HEK293 (cell line): Measurements from ENCODE around the gene NPDC1.

Experiments used
- CTCF ChIA-PET: fragments of 350-600 bp; formaldehyde crosslinking; extraction: SDS; loops from one replicate; lab custom pipeline; 2021; ENCODE audit warnings: antibody characterized with exemption; lab: Yijun Ruan, JAX
- POLR2A ChIA-PET: fragments of 300-600 bp; formaldehyde crosslinking; extraction: SDS; loops from one replicate; lab custom pipeline; 2020; ENCODE audit warnings: antibody characterized with exemption, inconsistent platforms; lab: Yijun Ruan, JAX
- H3K27ac ChIP-seq: fragments of 200-500 bp; sonication (Bioruptor generic); 2 replicates; pipeline ENCODE4 v1.5.1; 2014; ENCODE audit warnings: low read depth, low read length, control low read depth, inconsistent platforms; ENCODE audit errors: extremely low read depth
- H3K36me3 ChIP-seq, 2 experiments: fragments of 200-500 bp in 1 of 2; sonication (Bioruptor generic) in 1 of 2; 1 replicate in 1 of 2; 2 replicates in 1 of 2; pipeline ENCODE4 v1.5.1; 2014 to 2017; ENCODE audit warnings: inconsistent platforms in 2 of 2, low read length in 2 of 2; ENCODE audit not compliant: control insufficient read depth in 2 of 2, insufficient read depth in 1 of 2
- H3K4me1 ChIP-seq: fragments of 200-500 bp; sonication (Bioruptor generic); 2 replicates; pipeline ENCODE4 v1.5.1; 2014; ENCODE audit warnings: mild to moderate bottlenecking, low read length, inconsistent platforms; ENCODE audit not compliant: control insufficient read depth, insufficient read depth
- H3K4me3 ChIP-seq: 2 replicates; pipeline ENCODE4 v1.5.1; 2011; ENCODE audit warnings: low read depth, mild to moderate bottlenecking, control low read depth, low read length, moderate library complexity
- H3K9me3 ChIP-seq: fragments of 200-500 bp; sonication (Bioruptor generic); 2 replicates; pipeline ENCODE4 v1.5.1; 2014; ENCODE audit warnings: low read depth, low read length, inconsistent platforms; ENCODE audit not compliant: control insufficient read depth, insufficient read depth
- KLF1 ChIP-seq: fragments of 450-650 bp; formaldehyde crosslinking; IDR thresholded peaks from 2 replicates; pipeline ENCODE4 v1.5.1; 2016; ENCODE audit warnings: missing biosample characterization, missing genetic modification characterization
- KLF8 ChIP-seq: fragments of 450-650 bp; formaldehyde crosslinking; IDR thresholded peaks from 2 replicates; pipeline ENCODE4 v1.5.1; 2016; ENCODE audit warnings: missing biosample characterization, missing genetic modification characterization
- SP2 ChIP-seq: fragments of 450-650 bp; formaldehyde crosslinking; IDR thresholded peaks from 2 replicates; pipeline ENCODE4 v1.5.1; 2016; ENCODE audit warnings: missing biosample characterization, missing genetic modification characterization
- YY1 ChIP-seq: fragments of 450-650 bp; formaldehyde crosslinking; IDR thresholded peaks from 2 replicates; pipeline ENCODE4 v1.5.1; 2018; ENCODE audit warnings: missing biosample characterization, missing genetic modification characterization
- ZBTB20 ChIP-seq: fragments of 450-650 bp; formaldehyde crosslinking; IDR thresholded peaks from 2 replicates; pipeline ENCODE4 v1.5.1; 2016; ENCODE audit warnings: missing biosample characterization, missing genetic modification characterization
- ZBTB8A ChIP-seq: fragments of 450-650 bp; formaldehyde crosslinking; IDR thresholded peaks from 2 replicates; pipeline ENCODE4 v1.5.1; 2016; ENCODE audit warnings: missing biosample characterization, missing genetic modification characterization
- ZFP37 ChIP-seq: fragments of 450-650 bp; formaldehyde crosslinking; IDR thresholded peaks from 2 replicates; pipeline ENCODE4 v1.5.1; 2016; ENCODE audit warnings: missing biosample characterization, missing genetic modification characterization
- ZFP69B ChIP-seq: fragments of 450-650 bp; formaldehyde crosslinking; IDR thresholded peaks from 2 replicates; pipeline ENCODE4 v1.5.1; 2016; ENCODE audit warnings: missing biosample characterization, missing genetic modification characterization
- ZNF133 ChIP-seq: fragments of 450-650 bp; formaldehyde crosslinking; IDR thresholded peaks from 2 replicates; pipeline ENCODE4 v1.5.1; 2016; ENCODE audit warnings: missing biosample characterization, missing genetic modification characterization
- ZNF239 ChIP-seq: fragments of 450-650 bp; formaldehyde crosslinking; IDR thresholded peaks from 2 replicates; pipeline ENCODE4 v1.5.1; 2016; ENCODE audit warnings: missing biosample characterization, missing genetic modification characterization
- ZNF24 ChIP-seq: fragments of 450-650 bp; formaldehyde crosslinking; IDR thresholded peaks from 2 replicates; pipeline ENCODE4 v1.5.1; 2016; ENCODE audit warnings: missing biosample characterization, missing genetic modification characterization
- ZNF501 ChIP-seq: fragments of 450-650 bp; formaldehyde crosslinking; IDR thresholded peaks from 2 replicates; pipeline ENCODE4 v1.5.1; 2016; ENCODE audit warnings: missing biosample characterization, missing genetic modification characterization
- ZNF600 ChIP-seq: fragments of 450-650 bp; formaldehyde crosslinking; IDR thresholded peaks from 2 replicates; pipeline ENCODE4 v1.5.1; 2016; ENCODE audit warnings: missing biosample characterization, missing genetic modification characterization
- ZNF776 ChIP-seq: fragments of 450-650 bp; formaldehyde crosslinking; IDR thresholded peaks from 2 replicates; pipeline ENCODE4 v1.5.0; 2017; ENCODE audit warnings: missing biosample characterization, missing genetic modification characterization, borderline replicate concordance
- TF ChIP-seq, protein P1 (sequence below): fragments of 450-650 bp; formaldehyde crosslinking; IDR thresholded peaks from 2 replicates; pipeline ENCODE4 v1.5.1; 2016; ENCODE audit warnings: missing biosample characterization, missing genetic modification characterization
- TF ChIP-seq, protein P2 (sequence below): fragments of 450-650 bp; formaldehyde crosslinking; optimal IDR thresholded peaks from 2 replicates; pipeline ENCODE3; 2016; ENCODE audit warnings: missing biosample characterization, mild to moderate bottlenecking, missing genetic modification characterization
- TF ChIP-seq, protein P3 (sequence below): fragments of 450-650 bp; formaldehyde crosslinking; IDR thresholded peaks from 2 replicates; pipeline ENCODE4 v1.5.1; 2016; ENCODE audit warnings: missing biosample characterization, missing genetic modification characterization
- TF ChIP-seq, protein P4 (sequence below): fragments of 450-650 bp; formaldehyde crosslinking; IDR thresholded peaks from 2 replicates; pipeline ENCODE4 v1.5.1; 2016; ENCODE audit warnings: missing biosample characterization, missing genetic modification characterization
- TF ChIP-seq, protein P5 (sequence below): fragments of 450-650 bp; formaldehyde crosslinking; conservative IDR thresholded peaks from 2 replicates; pipeline ENCODE4 v1.5.1; 2016; ENCODE audit warnings: low read depth, missing biosample characterization, missing genetic modification characterization

NPDC1 gene

DNA sequence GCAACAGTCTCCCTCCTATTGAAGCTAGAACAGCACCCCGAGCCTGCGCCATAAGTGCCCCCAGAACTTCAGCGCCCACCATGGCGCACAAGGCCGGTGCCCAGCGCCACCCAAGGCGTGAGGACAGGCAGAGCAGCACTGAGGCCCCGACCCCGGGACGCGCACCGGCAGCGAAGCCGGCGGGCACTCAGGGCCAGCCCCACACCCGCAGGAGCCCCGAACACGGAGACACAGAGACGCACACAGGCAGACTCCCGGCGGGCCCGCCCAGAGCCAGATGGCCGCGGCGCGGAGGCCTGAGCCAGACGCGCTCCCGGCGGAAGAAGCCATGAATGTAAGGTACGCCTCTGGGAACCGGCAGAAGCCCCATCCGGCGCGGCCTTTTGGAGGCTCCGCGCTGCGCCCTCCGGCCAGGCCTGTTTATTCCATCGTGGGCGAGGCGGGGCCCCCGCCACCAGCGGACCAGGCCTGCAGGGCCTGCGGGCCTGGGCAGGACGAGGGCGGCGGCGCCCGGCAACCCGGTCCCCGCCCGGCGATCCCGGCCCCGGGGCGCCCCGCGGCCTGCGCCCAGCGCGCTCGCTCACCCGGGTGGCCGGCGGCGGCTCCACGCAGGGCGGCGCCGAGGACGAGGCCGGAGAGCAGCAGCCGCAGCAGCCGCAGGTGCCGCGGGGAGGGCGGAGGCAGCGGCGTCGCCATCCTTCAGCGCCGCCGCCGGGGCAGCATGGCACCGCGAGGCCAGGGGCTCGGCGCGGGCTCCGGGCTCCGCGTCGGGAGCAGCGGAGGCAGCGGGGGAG, 486 bp downstream of the NPDC1 start:
- Histone ChIP-seq H3K36me3 (peaks cover 0 to 6% of the 10 kb centered on the region in 2 experiments; a peak in 1 of 3 replicates), H3K4me3 (peak overlapping the region; percentile 58), H3K9me3 (no peaks in the 10 kb centered on the region), H3K4me1 (peaks cover 5% of the 10 kb centered on the region; the same call in 1 of the 2 replicates), H3K27ac (peak overlapping the region; percentile 79; the same call in 1 of the 2 replicates)
- POLR2A ChIA-PET: interaction anchor here (0.8 to 1.0 kb wide), 4 partner anchors 10 to 257 kb away, joined by 3 read pairs; partner anchors contain the start of genes NRARP, SAPCD2 and TUBB4B
- TF ChIP-seq KLF1: peak; percentile 44
- TF ChIP-seq, protein P1, sequence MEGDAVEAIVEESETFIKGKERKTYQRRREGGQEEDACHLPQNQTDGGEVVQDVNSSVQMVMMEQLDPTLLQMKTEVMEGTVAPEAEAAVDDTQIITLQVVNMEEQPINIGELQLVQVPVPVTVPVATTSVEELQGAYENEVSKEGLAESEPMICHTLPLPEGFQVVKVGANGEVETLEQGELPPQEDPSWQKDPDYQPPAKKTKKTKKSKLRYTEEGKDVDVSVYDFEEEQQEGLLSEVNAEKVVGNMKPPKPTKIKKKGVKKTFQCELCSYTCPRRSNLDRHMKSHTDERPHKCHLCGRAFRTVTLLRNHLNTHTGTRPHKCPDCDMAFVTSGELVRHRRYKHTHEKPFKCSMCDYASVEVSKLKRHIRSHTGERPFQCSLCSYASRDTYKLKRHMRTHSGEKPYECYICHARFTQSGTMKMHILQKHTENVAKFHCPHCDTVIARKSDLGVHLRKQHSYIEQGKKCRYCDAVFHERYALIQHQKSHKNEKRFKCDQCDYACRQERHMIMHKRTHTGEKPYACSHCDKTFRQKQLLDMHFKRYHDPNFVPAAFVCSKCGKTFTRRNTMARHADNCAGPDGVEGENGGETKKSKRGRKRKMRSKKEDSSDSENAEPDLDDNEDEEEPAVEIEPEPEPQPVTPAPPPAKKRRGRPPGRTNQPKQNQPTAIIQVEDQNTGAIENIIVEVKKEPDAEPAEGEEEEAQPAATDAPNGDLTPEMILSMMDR: 0 out of 2 replicates have a peak, but pooled peaks have one; percentile 7
- TF ChIP-seq, protein P2, sequence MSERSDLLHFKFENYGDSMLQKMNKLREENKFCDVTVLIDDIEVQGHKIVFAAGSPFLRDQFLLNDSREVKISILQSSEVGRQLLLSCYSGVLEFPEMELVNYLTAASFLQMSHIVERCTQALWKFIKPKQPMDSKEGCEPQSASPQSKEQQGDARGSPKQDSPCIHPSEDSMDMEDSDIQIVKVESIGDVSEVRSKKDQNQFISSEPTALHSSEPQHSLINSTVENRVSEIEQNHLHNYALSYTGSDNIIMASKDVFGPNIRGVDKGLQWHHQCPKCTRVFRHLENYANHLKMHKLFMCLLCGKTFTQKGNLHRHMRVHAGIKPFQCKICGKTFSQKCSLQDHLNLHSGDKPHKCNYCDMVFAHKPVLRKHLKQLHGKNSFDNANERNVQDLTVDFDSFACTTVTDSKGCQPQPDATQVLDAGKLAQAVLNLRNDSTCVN (tag by site-specific recombination): peak; percentile 68
- TF ChIP-seq ZNF501: no peak
- 0 out of 2 replicates have a peak, but pooled peaks have one; percentile 26 for TF ChIP-seq ZFP37 (tag by site-specific recombination)
- TF ChIP-seq, protein P3, sequence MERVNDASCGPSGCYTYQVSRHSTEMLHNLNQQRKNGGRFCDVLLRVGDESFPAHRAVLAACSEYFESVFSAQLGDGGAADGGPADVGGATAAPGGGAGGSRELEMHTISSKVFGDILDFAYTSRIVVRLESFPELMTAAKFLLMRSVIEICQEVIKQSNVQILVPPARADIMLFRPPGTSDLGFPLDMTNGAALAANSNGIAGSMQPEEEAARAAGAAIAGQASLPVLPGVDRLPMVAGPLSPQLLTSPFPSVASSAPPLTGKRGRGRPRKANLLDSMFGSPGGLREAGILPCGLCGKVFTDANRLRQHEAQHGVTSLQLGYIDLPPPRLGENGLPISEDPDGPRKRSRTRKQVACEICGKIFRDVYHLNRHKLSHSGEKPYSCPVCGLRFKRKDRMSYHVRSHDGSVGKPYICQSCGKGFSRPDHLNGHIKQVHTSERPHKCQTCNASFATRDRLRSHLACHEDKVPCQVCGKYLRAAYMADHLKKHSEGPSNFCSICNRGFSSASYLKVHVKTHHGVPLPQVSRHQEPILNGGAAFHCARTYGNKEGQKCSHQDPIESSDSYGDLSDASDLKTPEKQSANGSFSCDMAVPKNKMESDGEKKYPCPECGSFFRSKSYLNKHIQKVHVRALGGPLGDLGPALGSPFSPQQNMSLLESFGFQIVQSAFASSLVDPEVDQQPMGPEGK: 0 out of 2 replicates have a peak, but pooled peaks have one; percentile 7
- 0 out of 2 replicates have a peak, but pooled peaks have one; percentile 16 for TF ChIP-seq ZFP69B (tag by site-specific recombination)
- peak; percentile 12 for TF ChIP-seq ZNF600 (tag by site-specific recombination)
- no peak for TF ChIP-seq ZNF24
- peak; percentile 34 for TF ChIP-seq SP2 (tag by site-specific recombination)
- TF ChIP-seq, protein P4, sequence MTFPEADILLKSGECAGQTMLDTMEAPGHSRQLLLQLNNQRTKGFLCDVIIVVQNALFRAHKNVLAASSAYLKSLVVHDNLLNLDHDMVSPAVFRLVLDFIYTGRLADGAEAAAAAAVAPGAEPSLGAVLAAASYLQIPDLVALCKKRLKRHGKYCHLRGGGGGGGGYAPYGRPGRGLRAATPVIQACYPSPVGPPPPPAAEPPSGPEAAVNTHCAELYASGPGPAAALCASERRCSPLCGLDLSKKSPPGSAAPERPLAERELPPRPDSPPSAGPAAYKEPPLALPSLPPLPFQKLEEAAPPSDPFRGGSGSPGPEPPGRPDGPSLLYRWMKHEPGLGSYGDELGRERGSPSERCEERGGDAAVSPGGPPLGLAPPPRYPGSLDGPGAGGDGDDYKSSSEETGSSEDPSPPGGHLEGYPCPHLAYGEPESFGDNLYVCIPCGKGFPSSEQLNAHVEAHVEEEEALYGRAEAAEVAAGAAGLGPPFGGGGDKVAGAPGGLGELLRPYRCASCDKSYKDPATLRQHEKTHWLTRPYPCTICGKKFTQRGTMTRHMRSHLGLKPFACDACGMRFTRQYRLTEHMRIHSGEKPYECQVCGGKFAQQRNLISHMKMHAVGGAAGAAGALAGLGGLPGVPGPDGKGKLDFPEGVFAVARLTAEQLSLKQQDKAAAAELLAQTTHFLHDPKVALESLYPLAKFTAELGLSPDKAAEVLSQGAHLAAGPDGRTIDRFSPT: peak; percentile 83
- no peak for TF ChIP-seq ZNF133 (tag by site-specific recombination)
- peak; percentile 67; the same call in 1 of the 2 replicates for TF ChIP-seq ZBTB20 (tag by site-specific recombination)
- peak; percentile 40; the same call in 1 of the 2 replicates for TF ChIP-seq ZBTB8A (tag by site-specific recombination)
- TF ChIP-seq KLF8: peak; percentile 9; the same call in 1 of the 2 replicates
- peak; percentile 42; the same call in 1 of the 2 replicates for TF ChIP-seq YY1 (tag by site-specific recombination)
- TF ChIP-seq ZNF239: no peak
- no peak for TF ChIP-seq ZNF776 (tag by site-specific recombination)
- TF ChIP-seq, protein P5, sequence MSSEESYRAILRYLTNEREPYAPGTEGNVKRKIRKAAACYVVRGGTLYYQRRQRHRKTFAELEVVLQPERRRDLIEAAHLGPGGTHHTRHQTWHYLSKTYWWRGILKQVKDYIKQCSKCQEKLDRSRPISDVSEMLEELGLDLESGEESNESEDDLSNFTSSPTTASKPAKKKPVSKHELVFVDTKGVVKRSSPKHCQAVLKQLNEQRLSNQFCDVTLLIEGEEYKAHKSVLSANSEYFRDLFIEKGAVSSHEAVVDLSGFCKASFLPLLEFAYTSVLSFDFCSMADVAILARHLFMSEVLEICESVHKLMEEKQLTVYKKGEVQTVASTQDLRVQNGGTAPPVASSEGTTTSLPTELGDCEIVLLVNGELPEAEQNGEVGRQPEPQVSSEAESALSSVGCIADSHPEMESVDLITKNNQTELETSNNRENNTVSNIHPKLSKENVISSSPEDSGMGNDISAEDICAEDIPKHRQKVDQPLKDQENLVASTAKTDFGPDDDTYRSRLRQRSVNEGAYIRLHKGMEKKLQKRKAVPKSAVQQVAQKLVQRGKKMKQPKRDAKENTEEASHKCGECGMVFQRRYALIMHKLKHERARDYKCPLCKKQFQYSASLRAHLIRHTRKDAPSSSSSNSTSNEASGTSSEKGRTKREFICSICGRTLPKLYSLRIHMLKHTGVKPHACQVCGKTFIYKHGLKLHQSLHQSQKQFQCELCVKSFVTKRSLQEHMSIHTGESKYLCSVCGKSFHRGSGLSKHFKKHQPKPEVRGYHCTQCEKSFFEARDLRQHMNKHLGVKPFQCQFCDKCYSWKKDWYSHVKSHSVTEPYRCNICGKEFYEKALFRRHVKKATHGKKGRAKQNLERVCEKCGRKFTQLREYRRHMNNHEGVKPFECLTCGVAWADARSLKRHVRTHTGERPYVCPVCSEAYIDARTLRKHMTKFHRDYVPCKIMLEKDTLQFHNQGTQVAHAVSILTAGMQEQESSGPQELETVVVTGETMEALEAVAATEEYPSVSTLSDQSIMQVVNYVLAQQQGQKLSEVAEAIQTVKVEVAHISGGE: peak; percentile 73
- CTCF ChIA-PET: interaction anchor here (0.5 to 5.4 kb wide), 13 partner anchors 10 to 266 kb away, joined by 3 to 237 read pairs (median 11); partner anchors contain the start of genes ABCA2, FUT7 and SAPCD2
